ENCODE measurements around the gene SCAND1.

DNA sequence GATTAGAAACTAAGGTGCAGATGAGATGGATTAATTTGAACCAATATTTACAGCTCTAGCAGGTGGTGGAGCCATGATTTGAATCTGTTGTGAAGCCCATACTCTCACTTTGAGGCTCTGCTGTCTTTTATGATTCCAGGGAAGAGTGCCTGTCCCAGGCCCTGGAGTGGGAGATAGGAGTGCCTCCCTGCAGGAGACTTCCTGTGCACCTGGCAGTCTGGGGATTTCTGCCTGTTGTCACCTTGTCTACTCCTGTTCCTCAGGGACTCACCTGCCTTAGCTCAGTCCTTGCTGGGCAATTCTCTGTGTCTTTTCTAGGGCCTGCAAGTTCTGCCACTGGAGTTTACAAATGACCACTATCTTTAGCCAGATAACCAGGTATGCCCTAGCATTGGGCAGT is 46.3 kb downstream of the SCAND1 start:
- TF ChIP-seq, protein P1, sequence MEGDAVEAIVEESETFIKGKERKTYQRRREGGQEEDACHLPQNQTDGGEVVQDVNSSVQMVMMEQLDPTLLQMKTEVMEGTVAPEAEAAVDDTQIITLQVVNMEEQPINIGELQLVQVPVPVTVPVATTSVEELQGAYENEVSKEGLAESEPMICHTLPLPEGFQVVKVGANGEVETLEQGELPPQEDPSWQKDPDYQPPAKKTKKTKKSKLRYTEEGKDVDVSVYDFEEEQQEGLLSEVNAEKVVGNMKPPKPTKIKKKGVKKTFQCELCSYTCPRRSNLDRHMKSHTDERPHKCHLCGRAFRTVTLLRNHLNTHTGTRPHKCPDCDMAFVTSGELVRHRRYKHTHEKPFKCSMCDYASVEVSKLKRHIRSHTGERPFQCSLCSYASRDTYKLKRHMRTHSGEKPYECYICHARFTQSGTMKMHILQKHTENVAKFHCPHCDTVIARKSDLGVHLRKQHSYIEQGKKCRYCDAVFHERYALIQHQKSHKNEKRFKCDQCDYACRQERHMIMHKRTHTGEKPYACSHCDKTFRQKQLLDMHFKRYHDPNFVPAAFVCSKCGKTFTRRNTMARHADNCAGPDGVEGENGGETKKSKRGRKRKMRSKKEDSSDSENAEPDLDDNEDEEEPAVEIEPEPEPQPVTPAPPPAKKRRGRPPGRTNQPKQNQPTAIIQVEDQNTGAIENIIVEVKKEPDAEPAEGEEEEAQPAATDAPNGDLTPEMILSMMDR (conservative IDR thresholded peaks at IDR 0.05) = no peak
- TF ChIP-seq EZH2 (IDR thresholded peaks at IDR 0.05; ENCODE audit: low read depth) = no peak

Data from PC-9 (cell line).